Measurements from ENCODE around the gene PLA2G1B. TPM values are rescaled to one million over a fixed set of nuclear protein-coding genes. Genes with fewer than 3 reads are reported as not detected.

PLA2G1B gene
- total RNA-seq, 4 donors from 2014 or later = not detected

DNA sequence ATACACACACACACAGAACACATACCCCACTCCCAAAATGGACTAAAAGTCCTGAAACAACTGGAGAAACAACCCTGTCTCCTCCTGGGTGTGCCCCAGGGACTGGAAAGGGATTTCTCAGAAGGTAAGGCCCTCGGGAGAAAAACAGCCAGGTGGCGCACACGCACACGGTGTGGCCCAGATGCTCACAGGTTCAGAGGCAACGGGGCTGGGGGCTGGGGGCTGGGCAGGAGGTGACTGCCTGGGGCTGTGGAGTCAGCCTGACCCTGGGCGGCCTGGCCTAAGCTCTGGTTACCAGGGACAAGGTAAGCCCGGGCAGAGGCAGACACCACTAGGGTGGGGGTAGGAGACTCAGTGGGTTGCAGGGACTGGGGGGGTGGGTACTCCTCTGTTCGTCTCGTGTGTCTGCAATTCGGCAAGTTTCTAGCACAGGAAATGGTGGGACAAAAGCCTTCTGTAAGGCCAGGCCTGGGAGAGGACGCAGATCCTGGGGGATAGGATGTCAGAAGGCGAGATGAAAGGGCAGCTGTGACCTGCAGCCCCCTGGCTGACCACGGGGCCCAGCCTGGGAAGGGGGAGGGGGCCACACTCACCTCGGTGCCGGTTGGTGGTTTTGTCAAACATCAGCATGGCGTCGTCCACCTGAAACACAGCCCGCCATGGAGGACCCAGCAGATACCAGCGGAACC is 31.0 kb upstream of the PLA2G1B start:
- TF ChIP-seq, protein P1, sequence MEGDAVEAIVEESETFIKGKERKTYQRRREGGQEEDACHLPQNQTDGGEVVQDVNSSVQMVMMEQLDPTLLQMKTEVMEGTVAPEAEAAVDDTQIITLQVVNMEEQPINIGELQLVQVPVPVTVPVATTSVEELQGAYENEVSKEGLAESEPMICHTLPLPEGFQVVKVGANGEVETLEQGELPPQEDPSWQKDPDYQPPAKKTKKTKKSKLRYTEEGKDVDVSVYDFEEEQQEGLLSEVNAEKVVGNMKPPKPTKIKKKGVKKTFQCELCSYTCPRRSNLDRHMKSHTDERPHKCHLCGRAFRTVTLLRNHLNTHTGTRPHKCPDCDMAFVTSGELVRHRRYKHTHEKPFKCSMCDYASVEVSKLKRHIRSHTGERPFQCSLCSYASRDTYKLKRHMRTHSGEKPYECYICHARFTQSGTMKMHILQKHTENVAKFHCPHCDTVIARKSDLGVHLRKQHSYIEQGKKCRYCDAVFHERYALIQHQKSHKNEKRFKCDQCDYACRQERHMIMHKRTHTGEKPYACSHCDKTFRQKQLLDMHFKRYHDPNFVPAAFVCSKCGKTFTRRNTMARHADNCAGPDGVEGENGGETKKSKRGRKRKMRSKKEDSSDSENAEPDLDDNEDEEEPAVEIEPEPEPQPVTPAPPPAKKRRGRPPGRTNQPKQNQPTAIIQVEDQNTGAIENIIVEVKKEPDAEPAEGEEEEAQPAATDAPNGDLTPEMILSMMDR (IDR thresholded peaks at IDR 0.05) = no peak
- ATAC-seq (ENCODE audit: low FRiP score) = no peak
- DNase-seq (ENCODE audit: low spot score) = no peak

DNA sequence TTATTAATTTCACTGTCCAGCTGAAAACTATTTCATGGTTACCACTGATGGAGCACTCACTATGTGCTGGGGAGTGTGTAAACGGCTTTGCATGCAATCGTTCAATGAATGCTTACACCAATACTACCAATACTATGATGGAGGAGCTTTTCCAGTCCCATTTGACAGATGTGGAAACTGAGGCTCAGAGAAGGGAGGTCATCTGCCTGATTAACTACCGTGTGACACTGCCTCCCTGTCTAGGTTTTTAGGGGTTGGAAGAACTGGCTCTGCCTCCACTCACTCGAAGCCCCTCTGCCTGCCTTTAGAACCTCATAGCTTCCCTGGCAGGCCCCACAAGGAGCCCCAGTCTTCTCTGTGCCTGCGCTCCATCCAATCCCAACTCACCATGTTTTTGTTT is 29.5 kb upstream of the PLA2G1B start:
- TF ChIP-seq, protein P1 (IDR thresholded peaks at IDR 0.05) = no peak
- DNase-seq (ENCODE audit: low spot score) (no peak), ATAC-seq (ENCODE audit: low FRiP score) (no peak)

DNA sequence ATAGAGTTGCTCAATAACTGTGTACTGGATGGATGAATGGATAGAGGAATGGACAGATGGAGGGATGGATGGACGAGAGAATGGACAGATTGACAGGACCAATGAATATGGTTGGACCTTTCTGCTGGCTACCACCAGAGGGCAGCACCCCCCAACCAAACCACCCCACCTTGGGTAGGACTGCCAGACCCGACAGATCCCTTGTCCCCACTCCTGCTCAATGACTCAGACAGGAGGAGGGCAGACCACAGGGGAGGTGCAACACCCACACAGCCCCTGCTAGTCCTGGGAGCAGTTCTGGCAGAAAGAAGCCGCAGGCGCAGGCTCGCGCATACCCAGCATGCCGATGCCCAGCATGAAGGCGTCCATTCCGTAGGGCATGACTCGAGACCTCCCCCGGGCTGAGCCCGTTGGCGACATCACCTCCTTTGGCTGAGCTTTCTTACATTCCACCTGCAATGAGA is 29.0 kb upstream of the PLA2G1B start:
- TF ChIP-seq, protein P1 (IDR thresholded peaks at IDR 0.05) = peak in 2 of 3 donors; percentile 38 to 73
- peak; percentile 92 for ATAC-seq (ENCODE audit: low FRiP score)
- peak; percentile 36 for DNase-seq (ENCODE audit: low spot score)

DNA sequence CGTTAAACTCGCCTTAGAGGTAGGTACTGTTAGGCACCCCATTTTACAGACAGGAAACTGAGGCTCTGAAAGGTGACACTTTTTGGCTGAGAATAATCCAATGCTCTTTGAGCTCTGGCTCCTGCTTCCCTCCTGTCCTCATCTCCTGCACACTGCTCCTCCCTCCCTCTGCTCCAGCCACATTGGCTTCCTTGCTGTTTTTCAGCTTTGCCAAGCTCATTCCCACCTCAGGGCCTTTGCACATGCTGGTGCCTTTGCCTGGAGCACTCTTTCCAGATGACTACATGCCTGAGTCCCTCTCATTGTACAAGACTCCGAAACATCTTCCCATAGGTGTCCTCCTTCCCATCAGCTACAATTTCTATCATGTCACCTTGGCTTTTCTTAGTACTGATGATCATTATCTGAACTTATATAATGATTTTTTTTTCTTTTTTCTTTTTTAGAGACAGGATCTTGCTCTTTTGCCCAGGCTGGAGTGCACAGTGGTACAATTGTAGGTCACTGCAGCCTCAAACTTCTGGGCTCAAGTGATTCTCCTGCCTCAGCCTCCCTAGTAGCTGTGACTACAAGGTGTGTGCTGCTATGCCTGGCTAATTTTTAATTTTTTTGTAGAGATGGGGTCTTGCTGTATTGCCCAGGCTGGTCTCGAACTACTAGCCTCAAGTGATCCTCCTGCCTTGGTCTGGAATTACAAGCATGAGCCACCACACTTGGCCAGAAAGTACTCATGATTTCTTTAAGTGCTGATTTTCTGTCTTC is 26.2 kb upstream of the PLA2G1B start:
- ATAC-seq (ENCODE audit: low FRiP score) (no peak), DNase-seq (ENCODE audit: low spot score) (no peak)
- TF ChIP-seq, protein P1 (IDR thresholded peaks at IDR 0.05) = no peak

DNA sequence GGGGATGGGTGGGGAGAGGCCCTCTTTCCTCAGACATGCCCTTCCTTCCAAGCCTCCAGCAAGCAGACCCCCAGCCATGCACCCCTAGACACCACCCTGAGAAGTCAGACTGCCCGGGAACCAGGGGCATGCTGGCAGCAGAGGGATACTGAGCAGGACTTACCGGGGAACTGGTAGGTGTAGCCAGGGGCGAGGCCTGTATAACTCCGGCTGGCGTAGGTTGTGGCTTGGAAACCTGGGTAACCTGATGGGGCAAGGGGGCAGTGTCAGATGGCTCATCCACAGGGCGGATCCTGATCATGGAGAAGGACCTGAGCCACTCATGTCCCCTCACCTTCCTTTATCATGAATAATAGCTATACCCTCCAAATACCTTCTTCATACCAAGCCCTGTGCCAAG is 25.6 kb upstream of the PLA2G1B start:
- TF ChIP-seq, protein P1 (IDR thresholded peaks at IDR 0.05) = no peak
- DNase-seq (ENCODE audit: low spot score) = no peak

DNA sequence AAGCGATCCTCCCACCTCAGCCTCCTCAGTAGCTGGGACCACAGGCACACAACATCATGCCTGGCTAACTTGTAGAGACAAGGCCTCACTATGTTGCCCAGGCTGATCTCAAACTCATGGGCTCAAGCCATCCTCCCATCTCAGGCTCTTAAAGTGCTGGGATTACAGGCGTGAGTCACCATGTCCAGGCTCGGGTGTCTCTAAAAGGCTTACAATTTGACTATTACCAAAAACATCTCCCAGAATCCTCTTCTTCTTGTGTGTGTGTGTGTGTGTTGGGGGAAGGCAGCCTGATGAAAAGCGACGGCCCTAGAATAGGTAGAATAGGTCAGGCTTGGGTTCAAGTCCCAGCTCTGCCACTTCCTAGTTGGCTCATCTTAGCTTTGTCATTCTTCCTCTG is 24.5 kb upstream of the PLA2G1B start:
- ATAC-seq (ENCODE audit: low FRiP score) (no peak), DNase-seq (ENCODE audit: low spot score) (no peak)
- TF ChIP-seq, protein P1 (IDR thresholded peaks at IDR 0.05) = no peak

More for the DNA sequence above, 25.6 kb upstream of the PLA2G1B start:
- no peak for ATAC-seq (ENCODE audit: low FRiP score)
